A549 (cell line): ENCODE data around the gene FSTL4. TPM values are rescaled to one million over a fixed set of nuclear protein-coding genes. Genes with fewer than 3 reads are reported as not detected.

Experiments
- ATAC-seq, 2 experiments: fragments of 200-7000 bp in 1 of 2; fragments of >200 bp in 1 of 2; cut with Nextera tagmentation in 1 of 2; cut with Tn5 transposase in 1 of 2; 3 replicates each; pipeline versions ENCODE4 v1.8.0 to v1.9.1; 2018 to 2020; ENCODE audit warnings: mild to moderate bottlenecking in 1 of 2, moderate library complexity in 1 of 2
- CTCF ChIA-PET: fragments of 300-600 bp; sonication (Branson Sonifier 250); formaldehyde crosslinking; extraction: SDS; loops from one replicate; lab custom pipeline; 2021; ENCODE audit warnings: antibody characterized with exemption, inconsistent platforms; lab: Yijun Ruan, JAX
- POLR2A ChIA-PET: fragments of 350-600 bp; formaldehyde crosslinking; extraction: SDS; loops from one replicate; lab custom pipeline; 2021; ENCODE audit warnings: antibody characterized with exemption, inconsistent platforms; lab: Yijun Ruan, JAX
- DNase-seq, 2 experiments: peaks; one replicate each; pipeline versions ENCODE4 v3.0.0 to v3.0.0-alpha.2; 2011 to 2016; ENCODE audit warnings: low read depth in 1 of 2, low spot score in 1 of 2
- FAIRE-seq: peaks from 2 replicates; lab custom pipeline; 2011; peaks lifted over from hg19 to GRCh38; lab: Jason Lieb, UNC
- H3K27ac ChIP-seq, 2 experiments: fragments of >200 bp; sonication (Bioruptor Twin); formaldehyde crosslinking; 3 replicates each; pipeline ENCODE4 v1.5.1; 2016 to 2017
- H3K4me1 ChIP-seq: fragments of >200 bp; sonication (Bioruptor Twin); formaldehyde crosslinking; 3 replicates; pipeline ENCODE4 v1.6.1; 2016
- H3K4me2 ChIP-seq: fragments of >200 bp; sonication (Bioruptor Twin); formaldehyde crosslinking; 3 replicates; pipeline ENCODE4 v1.6.1; 2016
- H3K4me3 ChIP-seq: fragments of >200 bp; sonication (Bioruptor Twin); formaldehyde crosslinking; 3 replicates; pipeline ENCODE4 v1.5.1; 2016
- H3K9me3 ChIP-seq: fragments of >200 bp; sonication (Bioruptor Twin); formaldehyde crosslinking; 3 replicates; pipeline ENCODE4 v1.6.1; 2016
- BCL3 ChIP-seq: fragments of >200 bp; sonication (Bioruptor Twin); formaldehyde crosslinking; IDR thresholded peaks from 3 replicates; pipeline ENCODE4 v1.6.1; 2016
- CEBPB ChIP-seq, 2 experiments: fragments of >200 bp in 1 of 2; sonication (Bioruptor Twin) in 1 of 2; formaldehyde crosslinking in 1 of 2; IDR thresholded peaks; 2 replicates each; pipeline ENCODE4 v1.6.1; 2012 to 2016
- EP300 ChIP-seq, 2 experiments: fragments of >200 bp; sonication (Bioruptor Twin); formaldehyde crosslinking; IDR thresholded peaks; 2 replicates in 1 of 2; 3 replicates in 1 of 2; pipeline ENCODE4 v1.6.1; 2016 to 2017
- ESRRA ChIP-seq: fragments of 150-350 bp; IDR thresholded peaks from 2 replicates; pipeline ENCODE4 v1.6.1; 2014; ENCODE audit warnings: mild to moderate bottlenecking, low read length, borderline replicate concordance
- FOXS1 ChIP-seq: fragments of 250-450 bp; sonication (Bioruptor Pico); IDR thresholded peaks from 2 replicates; pipeline ENCODE4 v1.5.0; 2020; ENCODE audit warnings: mild to moderate bottlenecking, moderate library complexity
- HDAC2 ChIP-seq: fragments of 200-600 bp; sonication (generic); IDR thresholded peaks from 2 replicates; pipeline ENCODE4 v1.6.1; 2016
- HEYL ChIP-seq: fragments of 250-450 bp; sonication (Bioruptor Pico); IDR thresholded peaks from 2 replicates; pipeline ENCODE4 v1.8.0; 2021; ENCODE audit warnings: mild to moderate bottlenecking, moderate library complexity
- HMGXB4 ChIP-seq: fragments of 250-450 bp; sonication (Bioruptor Pico); IDR thresholded peaks from 2 replicates; pipeline ENCODE4 v1.5.0; 2021; ENCODE audit warnings: mild to moderate bottlenecking, moderate library complexity, borderline replicate concordance
- KDM1A ChIP-seq: fragments of 200-600 bp; sonication (generic); IDR thresholded peaks from 2 replicates; pipeline ENCODE4 v1.6.1; 2016; ENCODE audit warnings: low read depth, mild to moderate bottlenecking
- MAFK ChIP-seq: fragments of 450-650 bp; IDR thresholded peaks from 2 replicates; pipeline ENCODE4 v1.6.1; 2014; ENCODE audit not compliant: partially characterized antibody
- MYC ChIP-seq: IDR thresholded peaks from 2 replicates; pipeline ENCODE4 v1.6.1; 2012; ENCODE audit warnings: mild to moderate bottlenecking, inconsistent platforms, low read length, improper control_type of control experiment, borderline replicate concordance
- RCOR1 ChIP-seq: fragments of 150-350 bp; IDR thresholded peaks from 2 replicates; pipeline ENCODE4 v1.6.1; 2014; ENCODE audit warnings: antibody characterized with exemption, low read length, low read depth
- SREBF2 ChIP-seq: fragments of 450-650 bp; IDR thresholded peaks from 2 replicates; pipeline ENCODE4 v1.6.1; 2014; ENCODE audit warnings: mild to moderate bottlenecking, moderate library complexity
- TFCP2L1 ChIP-seq: fragments of 250-450 bp; sonication (Bioruptor Pico); IDR thresholded peaks from 2 replicates; pipeline ENCODE4 v1.5.0; 2021; ENCODE audit warnings: mild to moderate bottlenecking
- TP53 ChIP-seq: fragments of 250-450 bp; sonication (Bioruptor Pico); IDR thresholded peaks from 2 replicates; pipeline ENCODE4 v1.5.0; 2021; ENCODE audit warnings: mild to moderate bottlenecking, moderate library complexity
- ZC3H11A ChIP-seq: fragments of 450-650 bp; IDR thresholded peaks from 2 replicates; pipeline ENCODE4 v1.6.1; 2014; ENCODE audit warnings: antibody characterized with exemption, mild to moderate bottlenecking
- WGBS: methylation state at CpG from one replicate; pipeline ENCODE4 v1.1.6; 2017; ENCODE audit errors: missing lambda C conversion rate; 5-methylcytosine and 5-hydroxymethylcytosine counted together
- polyA minus RNA-seq: library from RNA; depleted of rRNA, polyadenylated mRNA; stranded (reverse); fragments of >200 nt; gene quantifications from 2 replicates; pipeline ENCODE4 v1.2.3, GENCODE V29; 2011; rRNA and poly(A)+ RNA removed
- polyA plus RNA-seq, 4 experiments: library from polyadenylated mRNA; depleted of rRNA in 3 of 4; stranded (reverse); fragments of >200 nt; fragmentation: RNase III in 1 of 4; extraction: RNeasy Plus Mini Kit Qiagen cat#74134 plus additional on column Dnase treatment in 1 of 4; gene quantifications; 2 replicates in 3 of 4; 3 replicates in 1 of 4; pipeline ENCODE4 v1.2.3, GENCODE V29; 2011 to 2017
- TF ChIP-seq, protein P1 (sequence below): fragments of 200-600 bp; sonication (generic); IDR thresholded peaks from 2 replicates; pipeline ENCODE4 v1.6.1; 2016; ENCODE audit warnings: antibody characterized with exemption, mild to moderate bottlenecking, moderate library complexity
- TF ChIP-seq, protein P2 (sequence below): IDR thresholded peaks from 2 replicates; pipeline ENCODE4 v1.6.1; 2012; ENCODE audit warnings: low read depth, borderline replicate concordance

The FSTL4 gene
- 1.8 and 2.8 TPM in 2 replicates for polyA plus RNA-seq (2011; rRNA removed)
- 0.66 and 0.97 TPM in 2 replicates for polyA plus RNA-seq (2012; cell fraction: cytosol; rRNA removed)
- 1.5 and 1.7 TPM in 2 replicates for polyA plus RNA-seq (2012; cell fraction: nucleus; rRNA removed)
- polyA plus RNA-seq (2017; fragmentation: RNase III; extraction: RNeasy Plus Mini Kit Qiagen cat#74134 plus additional on column Dnase treatment) = 0.90 to 1.6 TPM (median 0.92 TPM) in 3 replicates
- polyA minus RNA-seq = 3.2 and 5.2 TPM in 2 replicates

- POLR2A ChIA-PET = no interaction called here
- Histone ChIP-seq H3K4me2 (peak within 1 kb of the TSS; percentile 99), H3K4me3 (peak within 1 kb of the TSS; percentile 65), H3K4me1 (peaks cover 11% of the 10 kb centered on the region), H3K9me3 (no peaks in the 10 kb centered on the region), H3K27ac (peak within 1 kb of the TSS; percentile 22 to 54; a peak in 4 of 6 replicates)
- 0% methylated on average over 1 of the region's 74 CpGs for WGBS
- ATAC-seq (peak; percentile 61 to 73), DNase-seq (peak; percentile 18 to 46), FAIRE-seq (no peak)
- no peak for TF ChIP-seq ZC3H11A
- TF ChIP-seq KDM1A = no peak
- TF ChIP-seq BCL3 = no peak
- TF ChIP-seq TFCP2L1 = no peak
- no peak for TF ChIP-seq HMGXB4
- TF ChIP-seq RCOR1 = no peak
- TF ChIP-seq FOXS1 = no peak
- TF ChIP-seq SREBF2 = no peak
- no peak for TF ChIP-seq MYC
- TF ChIP-seq, protein P1, sequence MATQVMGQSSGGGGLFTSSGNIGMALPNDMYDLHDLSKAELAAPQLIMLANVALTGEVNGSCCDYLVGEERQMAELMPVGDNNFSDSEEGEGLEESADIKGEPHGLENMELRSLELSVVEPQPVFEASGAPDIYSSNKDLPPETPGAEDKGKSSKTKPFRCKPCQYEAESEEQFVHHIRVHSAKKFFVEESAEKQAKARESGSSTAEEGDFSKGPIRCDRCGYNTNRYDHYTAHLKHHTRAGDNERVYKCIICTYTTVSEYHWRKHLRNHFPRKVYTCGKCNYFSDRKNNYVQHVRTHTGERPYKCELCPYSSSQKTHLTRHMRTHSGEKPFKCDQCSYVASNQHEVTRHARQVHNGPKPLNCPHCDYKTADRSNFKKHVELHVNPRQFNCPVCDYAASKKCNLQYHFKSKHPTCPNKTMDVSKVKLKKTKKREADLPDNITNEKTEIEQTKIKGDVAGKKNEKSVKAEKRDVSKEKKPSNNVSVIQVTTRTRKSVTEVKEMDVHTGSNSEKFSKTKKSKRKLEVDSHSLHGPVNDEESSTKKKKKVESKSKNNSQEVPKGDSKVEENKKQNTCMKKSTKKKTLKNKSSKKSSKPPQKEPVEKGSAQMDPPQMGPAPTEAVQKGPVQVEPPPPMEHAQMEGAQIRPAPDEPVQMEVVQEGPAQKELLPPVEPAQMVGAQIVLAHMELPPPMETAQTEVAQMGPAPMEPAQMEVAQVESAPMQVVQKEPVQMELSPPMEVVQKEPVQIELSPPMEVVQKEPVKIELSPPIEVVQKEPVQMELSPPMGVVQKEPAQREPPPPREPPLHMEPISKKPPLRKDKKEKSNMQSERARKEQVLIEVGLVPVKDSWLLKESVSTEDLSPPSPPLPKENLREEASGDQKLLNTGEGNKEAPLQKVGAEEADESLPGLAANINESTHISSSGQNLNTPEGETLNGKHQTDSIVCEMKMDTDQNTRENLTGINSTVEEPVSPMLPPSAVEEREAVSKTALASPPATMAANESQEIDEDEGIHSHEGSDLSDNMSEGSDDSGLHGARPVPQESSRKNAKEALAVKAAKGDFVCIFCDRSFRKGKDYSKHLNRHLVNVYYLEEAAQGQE = no peak
- no peak for TF ChIP-seq ESRRA
- TF ChIP-seq CEBPB (IDR thresholded peaks at IDR 0.05) = no peak
- TF ChIP-seq HEYL (CRISPR knock-in tag) = no peak
- no peak for TF ChIP-seq EP300 (IDR thresholded peaks at IDR 0.05)
- TF ChIP-seq, protein P2, sequence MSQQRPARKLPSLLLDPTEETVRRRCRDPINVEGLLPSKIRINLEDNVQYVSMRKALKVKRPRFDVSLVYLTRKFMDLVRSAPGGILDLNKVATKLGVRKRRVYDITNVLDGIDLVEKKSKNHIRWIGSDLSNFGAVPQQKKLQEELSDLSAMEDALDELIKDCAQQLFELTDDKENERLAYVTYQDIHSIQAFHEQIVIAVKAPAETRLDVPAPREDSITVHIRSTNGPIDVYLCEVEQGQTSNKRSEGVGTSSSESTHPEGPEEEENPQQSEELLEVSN = no peak
- CTCF ChIA-PET = interaction anchor here (1.1 to 4.3 kb wide), 8 partner anchors 29 to 508 kb away, joined by 3 to 24 read pairs (median 4); no protein-coding TSS in a partner anchor
Measured at GRCh38 chr5:133612249-133612860, at the start of gene FSTL4. TSS of gene FSTL4 (minus strand) at chr5:133612541.

- TF ChIP-seq MAFK (peak; percentile 40), TP53 (CRISPR knock-in tag) (no peak), HDAC2 (no peak)
- TF ChIP-seq, protein P1 = no peak
- TF ChIP-seq, all 56 proteins: peak for 1
- WGBS = 86% methylated on average over 2 of the region's 2 CpGs
- ChIA-PET CTCF (interaction anchor here (1.0 to 1.8 kb wide), 3 partner anchors 51 to 208 kb away, joined by 3 to 4 read pairs (median 3); no protein-coding TSS in a partner anchor), POLR2A (no interaction called here)
- Histone ChIP-seq H3K4me3 (no peak overlapping the region), H3K27ac (no peak overlapping the region), H3K4me1 (peaks cover 37% of the 10 kb centered on the region), H3K9me3 (no peaks in the 10 kb centered on the region), H3K4me2 (no peak overlapping the region)
- ATAC-seq (no peak), FAIRE-seq (peak; percentile 65), DNase-seq (no peak)
Measured at GRCh38 chr5:133661389-133661788, 49.0 kb upstream of the FSTL4 start.
